DND-41 (cell line): ENCODE measurements around the gene MYO18B.

Experiments
- ATAC-seq: fragments of 200-7000 bp; cut with Tn5 transposase; 3 replicates; pipeline ENCODE4 v1.9.1; 2021; ENCODE audit warnings: low read depth; ENCODE audit not compliant: insufficient read depth
- DNase-seq: peaks from one replicate; pipeline ENCODE4 v3.0.0-alpha.2; 2020
- H2AFZ ChIP-seq: 2 replicates; pipeline ENCODE4 v1.6.0; 2012; ENCODE audit warnings: low read depth, low read length
- H3K27ac ChIP-seq: 2 replicates; pipeline ENCODE4 v1.5.1; 2012; ENCODE audit warnings: low read length, inconsistent platforms
- H3K27me3 ChIP-seq: fragments of 200-600 bp; sonication (generic); 2 replicates; pipeline ENCODE4 v1.6.0; 2012; ENCODE audit warnings: low read length, mild to moderate bottlenecking, inconsistent platforms; ENCODE audit not compliant: insufficient read depth, poor library complexity
- H3K36me3 ChIP-seq: 2 replicates; pipeline ENCODE4 v1.5.1; 2012; ENCODE audit warnings: low read length, inconsistent platforms; ENCODE audit not compliant: insufficient read depth
- H3K4me1 ChIP-seq: 2 replicates; pipeline ENCODE4 v1.5.1; 2012; ENCODE audit warnings: mild to moderate bottlenecking, low read length; ENCODE audit not compliant: insufficient read depth
- H3K4me2 ChIP-seq: 2 replicates; pipeline ENCODE4 v1.6.0; 2012; ENCODE audit warnings: mild to moderate bottlenecking, moderate library complexity, low read length, inconsistent platforms; ENCODE audit not compliant: insufficient read depth
- H3K4me3 ChIP-seq, 2 experiments: fragments of 200-600 bp in 1 of 2; shearing (Covaris generic) in 1 of 2; 2 replicates each; pipeline ENCODE4 v1.5.1; 2012 to 2016; ENCODE audit warnings: inconsistent platforms in 2 of 2, low read length in 2 of 2, mild to moderate bottlenecking in 2 of 2, low read depth in 1 of 2, moderate library complexity in 1 of 2
- H3K79me2 ChIP-seq: 2 replicates; pipeline ENCODE4 v1.6.0; 2012; ENCODE audit warnings: low read length, inconsistent platforms; ENCODE audit not compliant: insufficient read depth
- H3K9ac ChIP-seq: 2 replicates; pipeline ENCODE4 v1.6.0; 2012; ENCODE audit warnings: low read depth, mild to moderate bottlenecking, inconsistent platforms, low read length, moderate library complexity
- H3K9me3 ChIP-seq: 2 replicates; pipeline ENCODE4 v1.5.1; 2012; ENCODE audit warnings: low read length, moderate library complexity, mild to moderate bottlenecking, inconsistent platforms; ENCODE audit not compliant: insufficient read depth, severe bottlenecking
- H4K20me1 ChIP-seq: 2 replicates; pipeline ENCODE4 v1.6.0; 2012; ENCODE audit warnings: low read length; ENCODE audit not compliant: insufficient read depth
- EZH2 ChIP-seq: IDR thresholded peaks from 3 replicates; pipeline ENCODE4 v1.6.1; 2012; ENCODE audit warnings: borderline replicate concordance, low read depth, mild to moderate bottlenecking, moderate library complexity, low read length, inconsistent platforms; ENCODE audit not compliant: severe bottlenecking
- TF ChIP-seq, protein P1 (sequence below): IDR thresholded peaks from 2 replicates; pipeline ENCODE4 v1.5.1; 2012; ENCODE audit warnings: borderline replicate concordance, low read length, moderate library complexity, mild to moderate bottlenecking; ENCODE audit not compliant: poor library complexity, severe bottlenecking; ENCODE audit errors: extremely low read depth

MYO18B gene

DNA sequence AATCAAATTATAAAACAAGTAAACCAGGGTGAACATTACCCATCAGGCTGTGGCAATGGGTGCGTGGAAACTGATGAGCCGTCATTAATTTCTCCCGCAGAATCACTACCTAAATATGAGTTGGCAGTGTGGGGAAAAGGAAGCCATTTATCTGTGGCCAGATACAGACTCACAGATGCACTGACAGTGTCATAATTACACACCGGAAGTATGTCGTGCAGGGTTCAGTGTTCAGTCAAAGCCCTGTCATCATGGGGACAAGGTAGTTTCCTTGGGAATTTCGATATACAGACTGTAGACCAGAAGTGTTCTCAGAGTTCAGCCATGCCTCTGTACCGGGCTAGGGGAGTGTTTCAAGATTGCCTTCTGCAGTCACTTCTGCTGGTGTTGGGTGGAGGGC is 308.1 kb downstream of the MYO18B start:
- DNase-seq: no peak
- Histone ChIP-seq H3K4me1 (no peaks in the 10 kb centered on the region), H3K27ac (no peak overlapping the region), H2AFZ (no peak overlapping the region), H3K79me2 (no peaks in the 10 kb centered on the region), H3K4me3 (no peak overlapping the region), H3K9me3 (no peaks in the 10 kb centered on the region), H3K4me2 (no peak overlapping the region), H3K36me3 (no peaks in the 10 kb centered on the region), H4K20me1 (no peaks in the 10 kb centered on the region), H3K9ac (no peak overlapping the region), H3K27me3 (peaks cover 9% of the 10 kb centered on the region)
- ATAC-seq: no peak
- TF ChIP-seq, protein P1, sequence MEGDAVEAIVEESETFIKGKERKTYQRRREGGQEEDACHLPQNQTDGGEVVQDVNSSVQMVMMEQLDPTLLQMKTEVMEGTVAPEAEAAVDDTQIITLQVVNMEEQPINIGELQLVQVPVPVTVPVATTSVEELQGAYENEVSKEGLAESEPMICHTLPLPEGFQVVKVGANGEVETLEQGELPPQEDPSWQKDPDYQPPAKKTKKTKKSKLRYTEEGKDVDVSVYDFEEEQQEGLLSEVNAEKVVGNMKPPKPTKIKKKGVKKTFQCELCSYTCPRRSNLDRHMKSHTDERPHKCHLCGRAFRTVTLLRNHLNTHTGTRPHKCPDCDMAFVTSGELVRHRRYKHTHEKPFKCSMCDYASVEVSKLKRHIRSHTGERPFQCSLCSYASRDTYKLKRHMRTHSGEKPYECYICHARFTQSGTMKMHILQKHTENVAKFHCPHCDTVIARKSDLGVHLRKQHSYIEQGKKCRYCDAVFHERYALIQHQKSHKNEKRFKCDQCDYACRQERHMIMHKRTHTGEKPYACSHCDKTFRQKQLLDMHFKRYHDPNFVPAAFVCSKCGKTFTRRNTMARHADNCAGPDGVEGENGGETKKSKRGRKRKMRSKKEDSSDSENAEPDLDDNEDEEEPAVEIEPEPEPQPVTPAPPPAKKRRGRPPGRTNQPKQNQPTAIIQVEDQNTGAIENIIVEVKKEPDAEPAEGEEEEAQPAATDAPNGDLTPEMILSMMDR: no peak

DNA sequence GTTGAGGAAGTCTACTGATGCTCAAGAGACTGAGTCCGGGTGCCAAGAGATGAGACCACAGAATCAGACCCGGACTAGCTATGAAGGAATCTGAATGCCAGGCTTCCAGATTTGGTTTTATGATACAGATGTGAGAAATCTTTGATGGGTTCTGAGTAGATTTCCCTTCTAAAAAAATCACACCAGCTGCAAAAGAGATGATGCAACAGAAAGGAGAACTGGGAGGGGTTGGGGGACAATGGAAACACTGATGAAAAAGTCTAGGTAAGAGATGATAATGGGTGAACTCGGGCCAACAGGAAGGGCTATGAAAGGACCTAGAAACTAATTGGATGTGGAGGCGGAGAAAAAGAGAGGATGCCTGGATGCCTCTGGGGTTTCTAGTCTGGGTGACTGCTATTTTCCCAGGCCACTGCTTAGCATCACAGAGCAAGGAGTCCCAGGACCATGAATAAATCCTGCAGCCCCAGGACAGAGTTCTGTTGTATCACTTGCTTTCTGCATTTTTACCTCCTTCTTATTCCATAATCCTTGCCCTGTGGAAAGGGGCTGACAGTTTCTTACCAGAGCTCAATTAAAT is 311.8 kb downstream of the MYO18B start:
- no peaks in the 10 kb centered on the region for H3K79me2 ChIP-seq
- no peak for DNase-seq
- H2AFZ ChIP-seq: no peak overlapping the region
- H3K4me1 ChIP-seq: no peaks in the 10 kb centered on the region
- ATAC-seq: no peak
- H4K20me1 ChIP-seq: no peaks in the 10 kb centered on the region
- no peaks in the 10 kb centered on the region for H3K36me3 ChIP-seq
- H3K9ac ChIP-seq: no peak overlapping the region
- no peaks in the 10 kb centered on the region for H3K9me3 ChIP-seq
- H3K27me3 ChIP-seq: peaks cover 17% of the 10 kb centered on the region
- no peak overlapping the region for H3K4me2 ChIP-seq
- no peak overlapping the region for H3K27ac ChIP-seq
- TF ChIP-seq EZH2: no peak
- TF ChIP-seq, protein P1: no peak
- H3K4me3 ChIP-seq: no peak overlapping the region

DNA sequence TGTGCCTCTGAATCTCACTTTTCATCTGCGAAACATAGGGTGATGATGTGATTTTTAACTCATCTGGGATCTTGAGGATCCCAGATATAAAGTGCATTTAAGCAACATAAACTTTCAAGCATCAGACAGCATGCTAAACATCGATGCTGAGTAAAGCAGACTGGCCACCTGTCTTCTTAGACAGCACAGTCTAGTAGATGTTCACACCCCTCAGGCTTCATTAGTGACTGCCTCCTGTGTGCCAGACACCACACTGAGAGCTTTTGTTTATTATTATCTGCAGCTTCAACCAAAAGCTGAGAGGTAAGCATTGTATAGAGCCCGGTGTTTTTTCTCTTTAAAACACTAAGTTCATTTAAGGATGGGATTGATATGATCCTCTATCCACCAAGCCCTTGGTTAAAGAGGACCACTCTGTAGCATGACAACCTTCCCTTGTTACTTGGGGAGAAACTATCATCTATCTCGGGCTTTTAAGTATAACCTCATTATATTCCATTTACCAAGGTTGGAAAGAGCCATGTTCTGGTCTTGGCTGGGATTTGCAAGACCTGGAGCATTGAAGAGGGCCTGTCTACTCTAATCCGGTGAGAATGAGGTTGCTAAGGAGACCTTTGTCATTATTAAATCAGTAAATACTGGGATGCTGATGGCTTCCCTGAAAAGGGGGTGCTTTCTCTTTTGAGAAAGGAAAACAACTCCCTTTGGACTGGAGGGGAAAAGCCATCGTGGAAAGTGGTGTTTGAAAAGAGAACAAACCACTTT is 313.0 kb downstream of the MYO18B start:
- TF ChIP-seq, protein P1: no peak
- TF ChIP-seq EZH2: no peak
- no peaks in the 10 kb centered on the region for H3K36me3 ChIP-seq
- H3K4me3 ChIP-seq: no peak overlapping the region
- H3K4me2 ChIP-seq: no peak overlapping the region
- H2AFZ ChIP-seq: no peak overlapping the region
- H3K27me3 ChIP-seq: peaks cover 17% of the 10 kb centered on the region
- no peaks in the 10 kb centered on the region for H3K4me1 ChIP-seq
- ATAC-seq (no peak), DNase-seq (no peak)
- H3K9ac ChIP-seq: no peak overlapping the region
- H3K9me3 ChIP-seq: no peaks in the 10 kb centered on the region
- no peaks in the 10 kb centered on the region for H3K79me2 ChIP-seq
- no peaks in the 10 kb centered on the region for H4K20me1 ChIP-seq
- H3K27ac ChIP-seq: no peak overlapping the region
